ENCODE results near the gene SNCG. TPM values are rescaled to one million over a fixed set of nuclear protein-coding genes. Genes with fewer than 3 reads are reported as not detected.
"Not testable (repeated sequence)": the region's sequence is repeated elsewhere in the genome, so short reads cannot be mapped to it uniquely, and the experiment has no call there.

The SNCG gene
- total and polyA plus RNA-seq, 8 donors: 3.7 to 15.0 (median 5.5) TPM

- peaks cover 0 to 45% of the 10 kb centered on the region in 2 donors for H3K27me3 ChIP-seq
- peaks cover 24 to 39% of the 10 kb centered on the region in 2 donors for H3K4me1 ChIP-seq
- H3K9me3 ChIP-seq: no peaks in the 10 kb centered on the region
- no peak overlapping the region for H3K4me3 ChIP-seq
- peak in 1 of 4 donors; percentile 55 for DNase-seq
- peak overlapping the region; percentile 89 to 92 for H3K27ac ChIP-seq
- intact Hi-C loops (cut with DNase I): no loop called here
- no peaks in the 10 kb centered on the region for H3K36me3 ChIP-seq
- ATAC-seq: no peak
- no peak for TF ChIP-seq CTCF (IDR thresholded peaks at IDR 0.05)
Observed at GRCh38 chr10:86972613-86973380, 14.4 kb downstream of the SNCG start.

- ATAC-seq (no peak), DNase-seq (no peak)
- intact Hi-C loops (cut with DNase I): no loop called here
- Histone ChIP-seq H3K27ac (peak overlapping the region in 1 of 2 donors; percentile 6), H3K4me1 (peaks cover 14 to 23% of the 10 kb centered on the region in 2 donors), H3K27me3 (peaks cover 0 to 28% of the 10 kb centered on the region in 2 donors), H3K9me3 (no peaks in the 10 kb centered on the region), H3K4me3 (no peak overlapping the region), H3K36me3 (no peaks in the 10 kb centered on the region)
- no peak for TF ChIP-seq CTCF (IDR thresholded peaks at IDR 0.05)
Observed at GRCh38 chr10:86974484-86974883, 16.1 kb downstream of the SNCG start.

GRCh38 chr10:86976362-86977056, 18.1 kb downstream of the SNCG start:
- no peak for DNase-seq
- no peak overlapping the region for H3K27ac ChIP-seq
- no peaks in the 10 kb centered on the region for H3K36me3 ChIP-seq
- no peak for TF ChIP-seq CTCF (IDR thresholded peaks at IDR 0.05)
- no peaks in the 10 kb centered on the region for H3K9me3 ChIP-seq
- H3K27me3 ChIP-seq: peaks cover 0 to 8% of the 10 kb centered on the region in 2 donors
- H3K4me1 ChIP-seq: peaks cover 8% of the 10 kb centered on the region in 2 donors
- intact Hi-C loops (cut with DNase I): no loop called here
- no peak for ATAC-seq
- H3K4me3 ChIP-seq: no peak overlapping the region

GRCh38 chr10:86978457-86978856, 20.1 kb downstream of the SNCG start:
- H3K4me3 ChIP-seq; H3K4me1 ChIP-seq; intact Hi-C loops (cut with DNase I); H3K9me3 ChIP-seq; H3K27ac ChIP-seq; H3K27me3 ChIP-seq; H3K36me3 ChIP-seq; DNase-seq; ATAC-seq: not testable (repeated sequence)

- Histone ChIP-seq H3K27me3 (no peaks in the 10 kb centered on the region), H3K27ac (no peak overlapping the region), H3K9me3 (no peaks in the 10 kb centered on the region), H3K4me3 (no peak overlapping the region), H3K4me1 (peaks cover 0 to 3% of the 10 kb centered on the region in 2 donors), H3K36me3 (no peaks in the 10 kb centered on the region)
- ATAC-seq (no peak), DNase-seq (no peak)
- TF ChIP-seq CTCF (IDR thresholded peaks at IDR 0.05): no peak
- intact Hi-C loops (cut with DNase I): no loop called here
Observed at GRCh38 chr10:86979296-86979818, 21.0 kb downstream of the SNCG start.
